Measurements from ENCODE around the gene CARD9. TPM values are rescaled to one million over a fixed set of nuclear protein-coding genes. Genes with fewer than 3 reads are reported as not detected.

The CARD9 gene
- total RNA-seq, 1 donor from 2014 or later: not detected

DNA sequence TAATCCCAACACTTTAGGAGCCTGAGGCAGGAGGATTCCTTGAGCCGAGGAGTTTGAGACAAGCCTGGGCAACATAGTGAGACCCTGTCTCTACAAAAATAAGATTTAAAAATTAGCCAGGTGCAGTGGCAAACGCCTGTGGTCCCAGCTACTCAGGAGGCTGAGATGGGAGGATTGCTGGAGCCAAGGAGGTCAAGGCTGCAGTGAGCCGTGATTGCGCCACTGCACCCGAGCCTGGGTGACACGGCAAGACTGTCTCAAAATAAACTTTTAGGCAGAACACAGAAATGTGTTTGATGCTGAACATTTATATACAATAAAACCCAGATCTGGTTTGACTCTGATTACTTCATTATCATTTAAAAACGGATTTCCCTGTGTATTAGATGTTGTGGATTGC lies 32.0 kb upstream of the CARD9 start:
- no peak for TF ChIP-seq EZH2phosphoT487 (IDR thresholded peaks at IDR 0.05)
- no peak for TF ChIP-seq CTCF (IDR thresholded peaks at IDR 0.05)
- TF ChIP-seq EZH2 (IDR thresholded peaks at IDR 0.05): no peak
- Histone ChIP-seq H3K4me3 (no peak overlapping the region), H3K9ac (no peak overlapping the region), H3K27me3 (no peaks in the 10 kb centered on the region), H3F3A (ENCODE audit: low read depth) (peaks cover 14% of the 10 kb centered on the region), H2AFZ (replicated peaks) (no peak overlapping the region), H3K4me1 (peaks cover 9% of the 10 kb centered on the region), H3K27ac (no peak overlapping the region), H3K4me2 (no peak overlapping the region), H3K9me3 (ENCODE audit: low read depth) (no peaks in the 10 kb centered on the region), H3K36me3 (peaks cover 3% of the 10 kb centered on the region), H4K20me1 (ENCODE audit: low read depth) (peaks cover 17% of the 10 kb centered on the region), H3K79me2 (ENCODE audit: low read depth) (peaks cover 18% of the 10 kb centered on the region)
- peaks cover 18% of the 10 kb centered on the region for H3K36me3 Mint-ChIP-seq
- peaks cover 19% of the 10 kb centered on the region for H3K4me1 Mint-ChIP-seq
- H3K27ac Mint-ChIP-seq: no peak overlapping the region
- H3K9me3 Mint-ChIP-seq: no peaks in the 10 kb centered on the region
- no peak for DNase-seq (ENCODE audit: low spot score)
- peaks cover 16% of the 10 kb centered on the region for H3K27me3 Mint-ChIP-seq (ENCODE audit: insufficient read depth, low read depth)
- H3K4me3 Mint-ChIP-seq: no peak overlapping the region

- Histone ChIP-seq H3K9me3 (ENCODE audit: low read depth) (no peaks in the 10 kb centered on the region), H4K20me1 (ENCODE audit: low read depth) (peaks cover 14% of the 10 kb centered on the region), H3K4me1 (peaks cover 7% of the 10 kb centered on the region), H3F3A (ENCODE audit: low read depth) (peaks cover 18% of the 10 kb centered on the region), H3K27ac (no peak overlapping the region), H3K4me2 (no peak overlapping the region), H3K27me3 (no peaks in the 10 kb centered on the region), H3K79me2 (ENCODE audit: low read depth) (peaks cover 16% of the 10 kb centered on the region), H3K4me3 (no peak overlapping the region), H2AFZ (replicated peaks) (no peak overlapping the region), H3K36me3 (peaks cover 3% of the 10 kb centered on the region), H3K9ac (no peak overlapping the region)
- Mint-ChIP-seq H3K27me3 (ENCODE audit: insufficient read depth, low read depth) (peaks cover 16% of the 10 kb centered on the region), H3K27ac (no peak overlapping the region), H3K9me3 (no peaks in the 10 kb centered on the region), H3K4me1 (peaks cover 18% of the 10 kb centered on the region), H3K4me3 (no peak overlapping the region), H3K36me3 (peaks cover 18% of the 10 kb centered on the region)
- TF ChIP-seq EZH2 (IDR thresholded peaks at IDR 0.05) (no peak), EZH2phosphoT487 (IDR thresholded peaks at IDR 0.05) (no peak), CTCF (IDR thresholded peaks at IDR 0.05) (no peak)
- no peak for DNase-seq (ENCODE audit: low spot score)
Observed at GRCh38 chr9:136404801-136405136, 31.3 kb upstream of the CARD9 start.

GRCh38 chr9:136403915-136404800 lies 30.7 kb upstream of the CARD9 start:
- H4K20me1 ChIP-seq (ENCODE audit: low read depth): peaks cover 13% of the 10 kb centered on the region
- peaks cover under 1% of the 10 kb centered on the region for H3K4me1 ChIP-seq
- no peaks in the 10 kb centered on the region for H3K27me3 ChIP-seq
- H3K27me3 Mint-ChIP-seq (ENCODE audit: insufficient read depth, low read depth): peaks cover 16% of the 10 kb centered on the region
- no peaks in the 10 kb centered on the region for H3K9me3 Mint-ChIP-seq
- no peaks in the 10 kb centered on the region for H3K9me3 ChIP-seq (ENCODE audit: low read depth)
- peaks cover 13% of the 10 kb centered on the region for H3K4me1 Mint-ChIP-seq
- no peak overlapping the region for H3K27ac ChIP-seq
- H3K36me3 ChIP-seq: peaks cover 3% of the 10 kb centered on the region
- H2AFZ ChIP-seq (replicated peaks): no peak overlapping the region
- peaks cover 18% of the 10 kb centered on the region for H3K36me3 Mint-ChIP-seq
- TF ChIP-seq CTCF (IDR thresholded peaks at IDR 0.05) (no peak), EZH2 (IDR thresholded peaks at IDR 0.05) (no peak), EZH2phosphoT487 (IDR thresholded peaks at IDR 0.05) (no peak)
- H3K4me2 ChIP-seq: no peak overlapping the region
- no peak overlapping the region for H3K4me3 ChIP-seq
- no peak for DNase-seq (ENCODE audit: low spot score)
- peak overlapping the region; percentile 53 for H3K4me3 Mint-ChIP-seq
- H3K79me2 ChIP-seq (ENCODE audit: low read depth): peaks cover 16% of the 10 kb centered on the region
- no peak overlapping the region for H3K27ac Mint-ChIP-seq
- H3F3A ChIP-seq (ENCODE audit: low read depth): peaks cover 18% of the 10 kb centered on the region
- no peak overlapping the region for H3K9ac ChIP-seq

Measured in neural progenitor cell (in vitro differentiated cells).